Stromal cell of bone marrow (primary cell): ENCODE measurements around the gene RALB.
"Not testable (repeated sequence)": the region's sequence is repeated elsewhere in the genome, so short reads cannot be mapped to it uniquely, and the experiment has no call there.

Experiments used
- DNase-seq: peaks from one replicate; pipeline ENCODE4 v3.0.0-alpha.2; 2012; ENCODE audit warnings: low read depth

Gene RALB

DNA sequence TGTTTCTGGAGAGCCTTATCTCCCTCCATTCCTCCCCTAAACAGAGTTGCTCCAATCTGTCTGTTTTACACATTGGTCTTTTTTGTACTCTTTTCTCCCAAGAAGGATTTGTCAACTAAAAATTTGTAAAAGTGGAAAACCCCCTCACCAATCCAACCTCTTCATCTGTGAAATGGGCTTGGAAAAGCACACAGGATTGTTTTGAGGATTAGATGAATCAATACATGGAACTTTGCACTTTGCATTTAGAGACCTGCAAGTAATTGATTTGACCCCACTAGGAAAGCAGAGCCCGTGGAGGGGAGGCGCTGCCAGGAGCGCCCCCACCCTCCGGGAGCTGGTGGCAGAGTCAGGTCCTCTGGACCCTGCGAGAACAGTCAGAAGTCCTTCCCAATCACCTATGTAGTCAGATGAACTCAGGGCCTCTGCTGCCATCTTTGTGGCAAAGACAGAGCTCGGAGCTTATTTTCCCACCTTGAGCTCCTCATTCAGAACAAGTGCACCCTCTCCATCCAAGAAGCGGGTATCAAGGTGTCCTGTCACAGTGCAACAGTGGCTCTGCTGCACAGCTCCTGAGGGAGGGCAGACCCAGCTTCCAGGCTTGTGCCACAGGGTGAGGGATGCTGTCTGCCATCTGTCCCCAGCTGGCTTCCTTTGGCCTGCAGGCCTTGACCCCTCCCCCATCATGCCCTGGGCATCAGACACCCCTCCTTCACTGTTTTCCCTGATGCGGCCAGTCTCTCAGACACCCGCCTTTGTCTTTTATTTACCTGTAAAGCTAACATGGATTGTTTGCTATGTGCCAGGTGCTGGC, 27.7 kb upstream of the RALB start:
- no peak for DNase-seq

DNA sequence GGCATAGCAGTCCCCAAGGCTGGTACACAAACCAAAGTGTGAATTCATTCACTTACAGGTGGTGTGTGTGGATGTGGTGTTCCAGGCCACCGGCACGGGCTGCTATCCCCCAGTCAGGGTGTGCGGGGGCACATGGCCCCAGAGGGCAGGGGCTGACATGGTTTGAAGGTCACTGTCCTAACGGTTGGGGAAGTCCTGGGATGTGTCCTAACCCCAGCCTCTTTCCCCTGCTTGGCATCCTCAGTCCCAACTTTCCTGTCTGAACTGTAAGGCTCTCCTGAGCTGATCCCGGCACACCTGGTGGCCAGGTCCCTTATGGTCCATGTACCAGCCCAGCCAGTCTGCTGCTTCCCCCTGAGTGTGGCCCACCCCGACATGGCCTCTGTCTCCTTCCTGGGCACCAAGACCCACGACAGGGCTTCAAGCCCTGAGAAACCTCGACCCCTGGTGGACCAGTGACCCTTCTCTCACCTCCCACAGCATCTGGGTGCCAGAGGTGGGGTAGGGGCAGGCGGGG, 27.0 kb upstream of the RALB start:
- no peak for DNase-seq

DNA sequence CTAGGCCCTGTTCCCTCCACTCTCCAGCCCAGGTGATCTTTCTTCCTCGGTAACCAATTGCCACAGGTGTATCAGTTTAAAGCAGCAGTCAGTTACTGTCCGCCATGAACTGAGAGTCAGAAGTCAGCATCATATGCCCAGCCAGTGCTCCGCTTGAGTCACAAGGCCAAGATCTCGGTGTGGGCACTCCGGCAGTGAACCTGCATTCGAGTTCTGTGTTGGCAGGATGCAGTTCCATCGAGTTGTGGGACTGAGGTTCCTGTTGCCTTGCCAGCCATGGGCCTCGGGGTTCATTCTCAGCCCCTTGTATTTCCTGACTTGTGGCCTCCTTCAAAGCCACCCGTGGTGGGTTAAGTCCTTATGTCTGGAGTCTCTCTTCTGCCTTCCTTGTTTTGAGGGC, 26.3 kb upstream of the RALB start:
- no peak for DNase-seq

DNA sequence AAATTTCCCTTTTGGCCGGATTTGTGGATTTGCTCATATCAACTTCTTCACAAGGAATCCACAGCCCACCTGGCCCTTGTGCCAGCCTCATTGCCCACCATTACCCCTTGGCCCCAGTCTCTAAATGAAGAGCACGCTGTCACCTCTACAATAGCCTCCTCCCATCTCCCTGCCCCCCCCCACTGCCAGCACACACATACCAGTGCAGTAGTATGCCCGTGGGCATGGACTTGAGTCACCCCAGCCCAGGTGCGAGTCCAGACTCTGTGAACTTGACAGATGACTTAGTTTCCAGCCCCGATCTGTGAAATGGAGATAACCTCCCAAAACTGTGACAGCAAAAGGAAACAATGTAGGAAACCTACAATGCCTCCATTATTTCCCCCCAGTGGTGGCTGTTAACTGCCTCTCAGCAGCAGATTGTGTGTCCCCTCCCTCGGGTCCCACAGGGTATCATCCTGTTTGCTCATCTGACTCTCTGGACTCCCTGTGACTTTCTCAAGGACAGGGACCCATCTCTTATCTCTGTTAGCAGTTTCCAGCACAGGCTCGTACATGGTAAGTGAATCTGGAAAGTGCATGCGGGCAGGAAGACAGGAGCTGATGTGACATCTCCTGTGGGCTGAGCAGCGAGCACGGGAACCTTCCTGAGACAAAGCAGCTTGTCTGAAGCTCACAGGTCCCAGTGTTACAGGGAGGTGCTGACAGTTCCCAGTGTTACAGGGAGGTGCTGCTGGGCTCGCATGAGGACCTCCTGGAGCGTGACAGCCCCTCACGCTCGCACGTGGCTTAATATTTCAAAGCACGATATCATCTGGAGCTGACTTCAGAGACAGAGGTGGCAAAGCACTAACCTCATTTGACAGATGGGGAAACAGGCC, 25.3 kb upstream of the RALB start:
- DNase-seq: no peak

DNA sequence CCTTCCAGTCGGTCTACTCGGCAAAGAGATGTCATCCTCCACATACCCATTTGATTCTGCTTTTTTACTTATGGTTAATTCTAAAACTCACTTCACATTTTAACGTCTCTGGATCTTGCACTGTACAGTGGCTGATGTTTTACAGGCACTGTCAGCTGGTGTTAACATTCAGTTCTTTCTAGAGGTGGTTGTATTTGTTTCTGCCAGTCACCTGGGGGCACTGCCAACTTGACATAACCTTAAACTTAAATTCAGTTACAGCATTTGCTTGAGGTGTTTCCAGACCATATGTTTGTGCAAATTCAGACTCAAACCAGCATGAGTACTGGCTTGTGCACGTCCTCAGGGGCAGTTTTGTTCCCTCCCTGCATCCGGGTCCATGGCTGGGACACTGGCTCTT, 24.1 kb upstream of the RALB start:
- no peak for DNase-seq

DNA sequence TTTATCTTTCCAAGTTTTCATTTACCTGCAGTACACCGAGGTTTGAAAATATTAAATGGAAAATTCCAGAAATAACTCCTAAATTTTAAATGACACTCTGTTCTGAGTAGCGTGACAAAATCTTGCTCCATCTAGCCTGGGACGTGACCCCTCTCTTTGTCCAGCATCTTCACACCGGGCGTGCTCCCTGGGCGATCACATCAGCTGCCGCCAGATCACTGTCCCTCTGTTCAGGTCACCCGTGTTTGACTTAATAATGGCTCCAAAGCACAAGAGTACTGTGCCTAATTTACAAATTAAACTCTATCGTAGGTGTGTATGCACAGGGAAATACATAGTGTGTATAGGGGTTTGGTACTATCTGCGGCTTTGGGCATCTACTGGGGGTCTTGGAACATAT, 23.3 kb upstream of the RALB start:
- DNase-seq: no peak

DNA sequence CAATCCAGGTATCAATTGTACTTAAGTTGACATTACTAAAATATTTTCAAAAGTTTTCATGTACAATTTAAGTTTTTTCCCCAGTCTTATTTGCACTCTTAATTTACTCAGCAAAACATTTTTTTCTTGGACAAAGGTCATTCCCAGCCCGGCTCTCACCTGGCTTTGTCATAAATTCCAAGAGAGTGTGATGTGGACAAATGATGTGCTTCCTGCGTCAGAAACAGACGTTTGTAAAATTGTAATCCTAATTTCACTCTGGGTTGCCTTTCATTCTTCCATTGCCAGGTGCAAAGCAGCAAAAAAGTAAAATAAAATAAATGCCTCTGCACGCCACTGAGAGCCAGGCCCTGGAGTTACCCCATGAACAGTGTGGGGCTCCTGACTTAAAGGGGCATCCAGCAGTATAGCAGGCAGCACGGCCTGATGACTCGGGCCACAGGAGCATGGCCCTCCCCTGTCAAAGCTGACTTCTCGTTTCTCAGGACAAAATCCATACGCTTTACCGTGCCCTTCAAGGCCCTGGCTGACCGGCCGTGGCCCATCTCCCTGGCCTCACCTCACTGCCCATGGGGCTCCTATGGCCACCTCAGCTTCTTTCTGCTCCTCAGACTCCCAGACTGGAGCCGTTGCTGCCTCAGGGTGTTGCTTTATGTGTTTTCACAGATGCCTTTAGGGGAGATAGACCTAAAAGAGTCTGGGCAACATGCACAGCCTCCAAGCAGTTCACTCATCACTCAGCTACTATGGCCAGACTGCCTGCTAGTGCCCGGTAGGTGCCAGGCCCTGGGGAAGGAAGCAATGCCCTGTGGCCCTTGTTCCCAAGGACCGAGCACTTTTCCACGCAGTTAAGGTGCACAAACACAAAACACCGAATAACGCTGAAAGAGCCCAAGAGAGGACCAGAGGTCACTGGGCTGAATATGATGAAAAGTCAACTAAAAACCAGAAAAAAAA, 21.9 kb upstream of the RALB start:
- no peak for DNase-seq

DNA sequence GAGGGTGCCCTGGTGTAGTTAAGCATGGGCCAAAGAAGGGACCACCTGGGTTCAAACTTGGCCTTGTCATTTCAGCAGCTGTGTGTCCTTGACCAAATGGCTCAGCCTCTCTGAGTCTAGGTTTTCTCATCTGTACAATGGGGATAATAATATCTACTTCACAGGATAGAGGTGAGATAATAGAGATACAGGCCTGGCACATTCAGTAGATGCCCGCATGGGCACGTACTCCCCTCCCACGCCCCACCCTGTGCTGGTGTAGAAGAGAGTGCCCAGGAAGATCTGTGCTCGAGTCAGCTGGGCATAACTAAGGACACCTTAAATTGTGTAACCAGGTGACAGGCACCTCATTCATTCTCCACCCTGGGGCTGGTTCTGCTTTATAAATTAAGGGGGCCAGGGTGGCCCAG, 21.1 kb upstream of the RALB start:
- DNase-seq: no peak

DNA sequence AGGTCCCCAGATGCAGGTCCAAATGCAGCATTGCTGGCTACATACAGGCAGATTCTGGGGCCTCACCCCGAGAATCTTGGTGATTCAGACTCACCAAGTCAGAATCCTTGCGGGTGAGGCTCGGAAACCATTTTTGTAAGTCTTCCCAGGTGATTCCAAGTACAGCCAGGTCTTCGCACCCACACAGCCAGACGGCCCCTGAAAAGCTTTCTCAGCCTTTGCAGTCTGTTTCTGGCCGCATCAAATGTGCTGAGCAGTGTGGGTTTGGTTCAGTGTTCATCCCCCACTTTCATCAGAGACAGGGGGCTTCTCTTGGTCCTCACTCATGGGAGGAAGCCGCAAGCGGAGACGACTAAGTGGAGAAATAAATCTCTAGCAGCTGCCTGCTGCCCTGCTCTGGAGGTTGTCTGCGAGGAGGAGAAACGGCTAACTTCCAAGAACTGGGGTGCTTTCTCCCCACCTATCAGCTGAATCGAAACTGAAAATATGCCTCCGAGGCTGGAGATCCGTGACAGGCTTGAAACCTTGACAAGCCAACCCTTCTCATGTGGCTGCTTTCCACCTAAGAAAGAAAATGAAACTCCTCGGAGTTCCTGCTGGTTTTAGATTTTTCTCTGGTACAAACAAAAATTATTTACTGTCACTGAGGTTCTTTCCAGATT, 20.5 kb upstream of the RALB start:
- DNase-seq: peak; percentile 51

DNA sequence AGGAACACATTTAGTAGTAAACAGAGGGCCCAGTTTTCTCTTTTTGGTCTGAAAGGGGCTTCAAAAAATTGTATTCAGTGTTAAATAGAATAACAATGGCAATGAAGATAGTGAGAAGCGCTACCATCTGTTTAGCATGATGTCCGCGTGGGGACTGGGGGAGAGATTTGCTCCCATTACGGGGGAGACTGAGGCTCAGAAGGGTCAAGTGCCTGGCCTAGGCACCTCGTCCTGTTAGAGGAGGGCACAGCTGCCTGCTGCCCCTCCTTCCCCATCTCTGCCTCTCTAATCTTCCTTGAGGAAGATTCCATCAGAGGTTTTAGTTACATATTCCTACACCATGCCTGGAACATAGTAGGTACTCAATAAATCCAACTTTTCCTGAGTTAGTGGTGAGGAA, 19.4 kb upstream of the RALB start:
- DNase-seq: no peak

DNA sequence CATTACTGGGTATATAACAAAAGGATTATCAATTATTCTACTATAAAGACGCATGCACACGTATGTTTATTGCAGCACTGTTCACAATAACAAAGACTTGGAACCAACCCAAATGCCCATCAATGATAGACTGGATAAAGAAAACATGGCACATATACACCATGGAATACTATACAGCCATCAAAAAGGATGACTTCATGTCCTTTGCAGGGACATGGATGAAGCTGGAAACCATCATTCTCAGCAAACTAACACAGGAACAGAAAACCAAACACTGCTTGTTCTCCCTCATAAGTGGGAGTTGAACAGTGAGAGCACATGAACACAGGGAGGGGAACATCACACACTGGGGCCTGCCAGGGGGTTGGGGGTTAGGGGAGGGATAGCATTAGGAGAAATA, 17.5 kb upstream of the RALB start:
- not testable (repeated sequence) for DNase-seq

DNA sequence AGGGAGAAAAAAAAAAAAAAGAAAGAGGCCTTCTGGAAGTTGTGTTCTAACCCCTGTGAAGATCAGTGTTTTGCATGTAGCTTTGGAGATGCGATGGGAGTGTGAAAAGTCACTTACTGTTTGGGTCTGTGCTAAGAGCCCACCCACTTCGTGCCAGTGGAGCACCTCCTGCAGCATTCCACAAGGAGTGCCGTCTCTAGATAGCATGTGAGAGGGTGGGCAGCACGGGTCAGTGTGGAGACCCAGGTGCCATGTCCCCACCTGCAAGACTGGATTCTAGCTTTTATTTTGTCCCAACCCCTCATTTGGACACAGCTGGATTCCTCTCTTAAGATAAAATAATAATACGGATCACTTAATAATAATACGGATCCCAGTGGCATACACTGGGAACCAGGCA, 17.0 kb upstream of the RALB start:
- DNase-seq: no peak

DNA sequence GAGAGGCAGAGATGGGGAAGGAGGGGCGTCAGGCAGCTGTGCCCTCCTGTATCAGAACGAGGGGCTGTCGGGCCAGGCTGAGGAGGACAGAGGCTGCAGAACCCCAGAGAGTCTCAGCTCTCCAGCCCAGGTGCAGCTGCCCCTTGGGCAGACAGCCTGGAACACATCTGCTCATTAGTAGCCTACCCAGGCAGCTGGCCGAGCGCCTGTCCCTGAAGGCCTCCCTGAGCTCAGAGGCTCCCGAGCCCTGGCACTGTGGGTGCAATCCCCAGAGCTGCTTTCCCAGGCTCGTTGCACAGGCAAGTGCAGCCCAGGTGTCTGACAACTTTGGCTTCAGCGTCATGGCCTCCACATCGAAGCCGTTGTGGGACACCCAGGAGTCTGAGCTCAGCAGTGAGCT, 16.3 kb upstream of the RALB start:
- no peak for DNase-seq

DNA sequence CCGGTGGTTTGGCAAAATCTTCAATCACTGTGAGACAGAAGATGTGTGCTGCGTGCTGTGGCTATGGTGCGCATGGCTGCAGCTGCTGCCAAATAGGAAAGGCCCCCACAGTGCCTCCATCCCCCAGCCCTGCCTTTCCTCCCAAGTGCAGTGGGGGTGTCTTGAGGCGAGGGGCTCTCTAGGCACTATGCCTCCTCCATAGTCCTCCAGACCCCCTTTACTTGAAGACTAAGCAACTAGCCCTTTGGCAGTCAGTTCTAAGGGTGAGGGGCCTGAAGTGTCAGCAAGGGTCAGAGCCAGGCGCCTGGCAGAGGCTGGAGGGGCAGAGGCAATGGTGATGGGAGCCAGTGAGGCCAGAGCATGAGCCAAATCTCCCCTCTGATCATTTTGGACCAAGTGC, 15.9 kb upstream of the RALB start:
- no peak for DNase-seq

DNA sequence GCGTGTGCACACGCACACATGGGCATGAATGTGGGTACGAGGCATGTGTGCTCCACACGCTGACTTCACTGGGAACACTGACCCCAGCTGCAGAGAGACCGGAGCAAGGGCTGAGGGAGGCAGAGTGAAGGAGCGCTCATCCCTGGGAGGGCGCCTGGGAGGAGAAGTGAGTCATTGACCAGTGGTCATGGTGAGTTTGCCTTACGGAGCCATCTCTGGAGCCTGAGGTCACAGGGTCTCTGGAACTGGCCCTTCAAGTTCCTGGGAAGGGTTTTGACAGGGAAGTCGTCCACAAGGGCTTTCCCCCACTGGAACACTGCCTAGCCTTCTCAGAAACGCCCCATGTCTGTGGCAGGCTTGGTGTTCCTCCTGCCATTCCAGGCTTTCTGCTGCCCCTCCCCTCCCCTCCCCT, 15.2 kb upstream of the RALB start:
- DNase-seq: peak; percentile 86

DNA sequence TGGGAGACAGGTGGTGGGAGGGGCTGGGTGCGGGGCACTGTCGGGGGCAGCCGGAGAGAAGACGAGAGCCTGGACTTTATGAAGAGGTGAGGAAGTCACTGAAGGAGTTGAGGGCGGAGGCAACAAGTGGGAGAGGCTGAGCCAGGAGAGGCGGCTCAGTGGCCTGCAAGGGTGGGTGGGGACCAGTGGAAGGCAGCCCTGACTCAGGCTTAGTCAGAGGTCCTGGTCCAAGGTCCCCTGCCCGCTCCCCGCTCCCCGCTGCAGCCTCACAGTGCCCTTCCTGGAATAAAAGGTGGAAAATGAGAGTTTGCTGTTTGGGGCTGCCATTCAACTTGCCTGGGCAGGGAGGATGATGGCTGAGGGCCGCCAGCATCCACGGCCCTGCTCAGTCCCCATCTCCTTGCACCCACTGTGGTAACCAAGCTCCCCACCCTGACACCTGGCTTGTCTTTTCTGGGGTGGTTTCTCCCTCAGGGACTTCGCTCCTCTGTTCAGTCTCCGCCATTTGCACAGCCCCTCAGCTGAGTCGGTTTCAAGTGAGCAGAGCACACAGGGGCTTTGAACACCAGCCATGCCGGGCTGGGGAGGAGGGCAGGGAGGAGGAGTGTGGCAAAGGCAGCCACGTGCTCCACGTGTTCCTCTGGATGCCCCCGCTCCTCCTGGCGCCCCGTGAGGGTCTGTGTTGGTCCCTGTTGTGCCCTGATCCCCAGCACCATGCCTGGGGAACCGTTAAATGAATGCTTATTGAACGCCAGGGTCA, 13.7 kb upstream of the RALB start:
- peak; percentile 85 for DNase-seq

DNA sequence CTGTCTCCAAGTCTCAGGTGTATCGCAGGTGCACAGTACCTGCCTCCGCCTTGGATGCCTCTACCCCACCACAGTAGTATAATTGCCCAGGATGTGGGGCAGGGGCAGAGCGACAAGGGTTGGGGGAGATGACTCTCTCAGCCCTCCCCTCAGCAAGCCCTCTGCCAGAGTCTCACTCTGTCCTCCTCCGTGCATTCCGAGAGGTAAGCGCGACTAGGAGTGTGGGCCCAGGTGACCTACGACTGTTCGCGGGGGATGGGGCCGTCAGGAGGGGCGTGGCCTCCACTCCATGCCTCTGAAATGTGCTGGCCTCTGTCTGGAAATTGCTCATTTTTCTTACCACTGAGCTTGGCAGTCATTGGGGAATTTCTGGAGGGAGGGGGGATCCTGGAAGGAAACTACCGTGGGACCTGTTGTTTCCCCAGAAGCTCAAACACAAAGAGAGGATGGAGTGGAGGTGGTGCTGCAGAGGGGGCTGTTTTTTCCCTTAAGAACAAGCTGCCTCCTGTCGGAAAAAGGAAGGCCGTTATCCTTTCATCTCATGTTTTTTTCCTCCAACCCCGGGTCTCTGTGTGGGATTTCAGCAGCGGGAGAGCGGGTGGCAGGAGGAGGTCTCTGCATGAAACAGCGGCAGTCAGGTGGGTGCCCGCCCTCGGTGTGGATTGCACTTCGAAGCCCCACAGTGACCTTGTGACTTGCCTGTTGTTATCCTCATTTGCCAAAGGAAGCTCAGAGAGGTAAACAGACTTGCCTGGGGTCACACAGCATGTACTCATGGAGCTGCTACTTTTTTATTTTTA, 13.0 kb upstream of the RALB start:
- peak; percentile 90 for DNase-seq

DNA sequence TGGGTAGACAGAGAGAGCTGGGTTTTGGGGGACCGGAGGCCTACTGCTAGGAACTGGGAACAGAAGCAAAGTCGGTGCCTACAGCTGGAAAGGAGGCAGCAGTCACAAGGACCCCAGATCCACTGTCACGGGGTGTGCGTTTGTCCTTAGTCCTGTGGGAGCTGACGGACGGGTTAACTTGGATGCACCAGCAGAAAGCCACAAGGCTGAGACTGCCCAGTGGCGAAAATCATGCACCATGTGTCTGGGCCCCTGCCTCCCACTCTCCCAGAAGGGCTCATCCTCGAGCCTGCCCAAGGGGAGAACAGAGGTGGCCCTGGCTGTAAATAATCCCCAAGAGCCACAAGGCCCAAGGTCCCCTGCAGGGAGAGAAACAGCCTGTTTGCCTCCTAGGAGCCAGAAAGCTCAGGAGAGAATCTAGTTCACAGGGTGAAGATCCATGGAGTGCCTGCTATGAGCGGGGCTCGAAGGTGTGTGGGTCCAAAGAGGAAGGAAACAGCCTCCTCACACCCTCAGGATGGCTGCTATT, 11.7 kb upstream of the RALB start:
- DNase-seq: no peak

DNA sequence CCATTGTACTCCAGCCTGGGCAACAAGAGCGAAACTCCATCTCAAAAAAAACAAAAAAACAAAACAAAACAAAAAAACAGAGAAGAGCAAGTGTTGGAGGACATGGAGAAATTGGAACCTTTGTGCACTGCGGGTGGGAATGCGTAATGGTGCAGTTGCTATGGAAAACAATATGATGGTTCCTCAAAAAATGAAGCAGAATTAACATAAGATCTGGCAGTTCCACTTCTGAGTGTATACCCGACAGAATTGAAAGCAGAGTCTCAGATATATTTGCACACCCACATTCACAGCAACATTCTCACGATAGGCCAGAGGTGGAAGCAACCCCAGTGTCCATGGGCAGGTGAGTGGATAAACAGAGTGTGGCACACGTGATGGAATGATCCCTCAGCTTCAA, 11.0 kb upstream of the RALB start:
- DNase-seq: no peak

DNA sequence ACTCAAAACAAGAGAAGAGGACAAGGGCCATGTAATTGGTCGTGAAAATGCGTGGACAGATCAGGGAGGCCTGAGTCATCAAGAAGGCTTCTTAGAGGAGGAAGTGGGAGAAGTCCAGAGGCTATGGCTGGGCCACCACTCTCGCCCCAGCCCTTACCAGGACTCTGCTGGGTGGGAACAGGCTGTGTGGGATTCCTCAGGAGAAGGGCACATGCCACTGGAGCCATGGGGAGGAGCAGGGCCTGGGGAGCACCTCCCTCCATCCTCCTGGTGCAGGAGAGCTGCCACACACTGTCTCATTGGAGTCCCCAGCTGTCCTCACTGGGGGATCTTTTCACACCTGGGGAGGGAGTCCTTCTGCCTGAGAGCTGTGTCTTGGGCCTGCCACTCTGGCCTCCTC, 9.4 kb upstream of the RALB start:
- no peak for DNase-seq
